ENCODE data around the gene LGI1.

The LGI1 gene

DNA sequence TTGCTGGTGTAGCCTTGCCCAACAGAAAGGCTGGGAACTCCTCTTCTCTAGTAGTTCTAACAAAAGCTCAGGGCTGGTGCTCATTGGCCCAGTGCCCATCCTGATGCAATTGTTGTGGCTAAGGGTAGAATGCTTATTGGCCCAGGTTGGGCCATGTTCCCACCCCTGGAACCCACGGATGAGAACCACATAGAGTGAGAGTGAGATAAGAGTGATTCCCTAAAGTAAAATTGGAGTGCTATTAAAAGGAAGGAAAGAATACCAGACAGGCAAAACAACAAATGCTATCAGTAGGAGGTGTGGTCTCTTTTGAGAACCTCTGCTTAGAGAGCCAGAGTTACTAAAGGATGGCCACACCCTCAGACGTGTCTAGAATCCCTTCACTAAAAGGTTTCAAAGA is 49.2 kb downstream of the LGI1 start:
- Histone ChIP-seq H3K36me3 (ENCODE audit: control insufficient read depth, insufficient read depth, low read length) (no peaks in the 10 kb centered on the region), H3K27me3 (ENCODE audit: control insufficient read depth, insufficient read depth, low read length) (no peaks in the 10 kb centered on the region), H2AFZ (no peak overlapping the region), H3K4me1 (no peaks in the 10 kb centered on the region), H3K27ac (no peak overlapping the region), H3K9ac (no peak overlapping the region), H3K9me3 (ENCODE audit: control insufficient read depth, low read length) (no peaks in the 10 kb centered on the region), H3K4me2 (ENCODE audit: low read length) (no peak overlapping the region), H3K4me3 (ENCODE audit: low read depth, low read length) (no peak overlapping the region), H3K79me2 (no peaks in the 10 kb centered on the region)
- TF ChIP-seq CTCF (IDR thresholded peaks at IDR 0.05) = no peak

DNA sequence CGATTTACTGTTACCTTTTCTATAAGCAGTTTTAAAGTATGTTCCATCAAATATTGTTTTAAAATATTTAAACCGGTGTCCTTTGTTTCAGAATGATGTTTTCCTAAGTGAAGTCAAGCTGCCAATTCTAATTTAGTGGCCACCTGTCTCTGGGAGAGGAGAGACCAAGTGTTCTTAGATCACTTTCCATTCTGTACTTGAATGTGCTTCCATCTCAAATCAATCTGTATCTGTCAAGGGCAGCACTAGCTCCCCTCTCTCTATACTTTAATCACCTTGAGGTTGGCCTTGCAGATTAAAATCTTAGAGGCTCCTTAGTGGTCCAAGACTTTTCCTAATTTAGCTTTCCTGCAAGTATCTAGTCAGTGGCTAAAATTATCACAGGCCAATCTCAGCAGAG is 49.6 kb downstream of the LGI1 start:
- no peaks in the 10 kb centered on the region for H3K4me1 ChIP-seq
- H3K27me3 ChIP-seq (ENCODE audit: control insufficient read depth, insufficient read depth, low read length) = no peaks in the 10 kb centered on the region
- H2AFZ ChIP-seq = no peak overlapping the region
- H3K4me2 ChIP-seq (ENCODE audit: low read length) = no peak overlapping the region
- no peak overlapping the region for H3K9ac ChIP-seq
- H3K79me2 ChIP-seq = no peaks in the 10 kb centered on the region
- no peak for TF ChIP-seq CTCF (IDR thresholded peaks at IDR 0.05)
- no peak overlapping the region for H3K4me3 ChIP-seq (ENCODE audit: low read depth, low read length)
- H3K36me3 ChIP-seq (ENCODE audit: control insufficient read depth, insufficient read depth, low read length) = no peaks in the 10 kb centered on the region
- no peak overlapping the region for H3K27ac ChIP-seq
- H3K9me3 ChIP-seq (ENCODE audit: control insufficient read depth, low read length) = no peaks in the 10 kb centered on the region

DNA sequence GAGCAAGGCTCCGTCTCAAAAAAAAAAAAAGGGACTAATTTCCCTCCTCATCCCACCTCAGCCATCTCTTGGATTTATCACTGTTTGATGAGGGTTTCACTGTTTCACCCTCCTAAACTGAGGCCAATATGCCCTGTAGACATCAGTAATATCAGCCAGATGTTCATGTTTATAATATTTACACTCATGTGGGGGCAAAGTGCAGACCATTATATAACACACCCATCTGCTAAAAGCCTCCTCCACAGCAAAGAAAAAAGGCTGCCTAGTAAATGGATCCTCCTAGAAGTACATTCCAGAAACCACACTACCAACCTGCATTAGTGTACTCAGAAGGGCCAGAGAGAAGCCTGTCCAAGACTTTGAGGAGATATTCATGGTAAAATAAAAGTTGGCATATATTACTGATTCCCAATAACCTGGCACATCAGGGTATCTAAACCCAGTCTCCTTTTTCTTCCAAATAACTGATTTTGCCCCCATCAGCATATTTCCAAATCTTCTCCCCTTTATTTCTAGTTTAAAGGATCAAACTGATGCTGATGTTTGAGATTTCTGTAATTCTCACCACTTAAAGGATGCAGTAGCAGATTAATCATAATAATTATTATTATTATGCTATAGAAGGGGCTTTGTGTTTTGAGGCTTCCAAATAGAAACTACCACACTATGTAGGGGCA is 55.1 kb downstream of the LGI1 start:
- Histone ChIP-seq H3K79me2 (no peaks in the 10 kb centered on the region), H2AFZ (no peak overlapping the region), H3K4me2 (ENCODE audit: low read length) (no peak overlapping the region), H3K4me1 (no peaks in the 10 kb centered on the region), H3K4me3 (ENCODE audit: low read depth, low read length) (no peak overlapping the region), H3K27me3 (ENCODE audit: control insufficient read depth, insufficient read depth, low read length) (no peaks in the 10 kb centered on the region), H3K9me3 (ENCODE audit: control insufficient read depth, low read length) (no peaks in the 10 kb centered on the region), H3K27ac (no peak overlapping the region), H3K36me3 (ENCODE audit: control insufficient read depth, insufficient read depth, low read length) (no peaks in the 10 kb centered on the region), H3K9ac (no peak overlapping the region)
- TF ChIP-seq CTCF (IDR thresholded peaks at IDR 0.05) = no peak

GRCh38 chr10:93813507-93814465 is 56.0 kb downstream of the LGI1 start:
- TF ChIP-seq CTCF (IDR thresholded peaks at IDR 0.05) = peak; percentile 81
- Histone ChIP-seq H3K79me2 (no peaks in the 10 kb centered on the region), H3K27ac (no peak overlapping the region), H3K9me3 (ENCODE audit: control insufficient read depth, low read length) (no peaks in the 10 kb centered on the region), H3K4me3 (ENCODE audit: low read depth, low read length) (no peak overlapping the region), H3K36me3 (ENCODE audit: control insufficient read depth, insufficient read depth, low read length) (no peaks in the 10 kb centered on the region), H3K4me1 (no peaks in the 10 kb centered on the region), H2AFZ (no peak overlapping the region), H3K27me3 (ENCODE audit: control insufficient read depth, insufficient read depth, low read length) (no peaks in the 10 kb centered on the region), H3K9ac (no peak overlapping the region), H3K4me2 (ENCODE audit: low read length) (no peak overlapping the region)

Measured in parathyroid adenoma (tissue), 2 donors.